HCT116 (cell line): Measurements from ENCODE around the gene MAP1LC3B. TPM values are rescaled to one million over a fixed set of nuclear protein-coding genes. Genes with fewer than 3 reads are reported as not detected.

ENCODE experiments used
- ATAC-seq: fragments of 200-7000 bp; cut with Tn5 transposase; 2 replicates; pipeline ENCODE4 v1.9.1; 2020; ENCODE audit warnings: mild to moderate bottlenecking, moderate library complexity
- BruUV-seq: library from RNA; stranded (reverse); fragments of 400-500 nt; replicated peaks from 2 replicates; lab custom pipeline; 2021; lab: Mats Ljungman, UMichigan
- CTCF ChIA-PET: fragments of 300-600 bp; sonication (Branson Sonifier 250); formaldehyde crosslinking; loops from one replicate; lab custom pipeline; 2021; ENCODE audit warnings: antibody characterized with exemption; lab: Charles Lee
- POLR2A ChIA-PET: fragments of 300-600, 350-600 bp; sonication (Branson Sonifier 250); formaldehyde crosslinking; loops from one replicate; lab custom pipeline; 2021; ENCODE audit warnings: antibody characterized with exemption; lab: Charles Lee
- RAD21 ChIA-PET, 2 experiments: fragments of 300-600 bp; sonication (Branson Sonifier 250); formaldehyde crosslinking; loops; one replicate each; lab custom pipeline; 2023; ENCODE audit warnings: low total read pairs in 2 of 2; ENCODE audit not compliant: uncharacterized antibody in 2 of 2, unreplicated experiment in 2 of 2, low non-redundant PET in 1 of 2; lab: Charles Lee
- DNase-seq: peaks from one replicate; pipeline ENCODE4 v3.0.0-alpha.2; 2010; ENCODE audit warnings: low read depth, low spot score
- H2AFZ ChIP-seq: fragments of 200-600 bp; shearing (Covaris generic), sonication (generic); 2 replicates; pipeline ENCODE4 v1.6.1; 2017; ENCODE audit warnings: low read depth, mixed run types, mixed read lengths, antibody characterized with exemption, low read length; ENCODE audit not compliant: poor library complexity, severe bottlenecking
- H3K27ac ChIP-seq: 2 replicates; pipeline ENCODE4 v1.5.1; 2012; ENCODE audit warnings: low read depth, low read length
- H3K27me3 ChIP-seq: fragments of 200-600 bp; sonication (generic); 2 replicates; pipeline ENCODE4 v1.6.1; 2016; ENCODE audit warnings: mixed run types, low read length, mixed read lengths; ENCODE audit not compliant: insufficient read depth
- H3K36me3 ChIP-seq, 2 experiments: fragments of 200-500 bp in 1 of 2; fragments of 200-600 bp in 1 of 2; sonication (Bioruptor generic) in 1 of 2; sonication (generic) in 1 of 2; 2 replicates each; pipeline versions ENCODE4 v1.5.1 to v1.6.1; 2014 to 2016; ENCODE audit warnings: low read length in 2 of 2, inconsistent platforms in 1 of 2, mixed read lengths in 1 of 2, mixed run types in 1 of 2; ENCODE audit not compliant: insufficient read depth in 2 of 2, control insufficient read depth in 1 of 2
- H3K4me1 ChIP-seq, 2 experiments: fragments of 200-600 bp in 1 of 2; sonication (generic) in 1 of 2; 2 replicates each; pipeline versions ENCODE4 v1.5.1 to v1.6.1; 2012 to 2017; ENCODE audit warnings: low read length in 2 of 2, inconsistent platforms in 1 of 2, mild to moderate bottlenecking in 1 of 2, mixed read lengths in 1 of 2, mixed run types in 1 of 2, moderate library complexity in 1 of 2; ENCODE audit not compliant: insufficient read depth in 2 of 2, control insufficient read depth in 1 of 2
- H3K4me2 ChIP-seq: fragments of 200-600 bp; sonication (generic); 2 replicates; pipeline ENCODE4 v1.6.1; 2017; ENCODE audit warnings: mixed run types, low read length, mixed read lengths
- H3K4me3 ChIP-seq, 2 experiments: fragments of 200-600 bp in 1 of 2; sonication (generic) in 1 of 2; replicated peaks in 1 of 2; 2 replicates each; pipeline ENCODE4 v1.5.1; 2011 to 2016; ENCODE audit warnings: low read length in 2 of 2, control low read depth in 1 of 2, low read depth in 1 of 2, mild to moderate bottlenecking in 1 of 2, mixed read lengths in 1 of 2, mixed run types in 1 of 2
- H3K79me2 ChIP-seq: fragments of 200-600 bp; sonication (generic); 2 replicates; pipeline ENCODE4 v1.6.1; 2017; ENCODE audit warnings: mild to moderate bottlenecking, mixed run types, low read length, moderate library complexity, mixed read lengths; ENCODE audit not compliant: insufficient read depth
- H3K9ac ChIP-seq: fragments of 200-600 bp; sonication (generic); 2 replicates; pipeline ENCODE4 v1.6.1; 2016; ENCODE audit warnings: low read length, mixed read lengths
- H3K9me2 ChIP-seq: fragments of 200-600 bp; sonication (generic), shearing (Covaris generic); 2 replicates; pipeline ENCODE4 v1.6.1; 2017; ENCODE audit warnings: mixed run types, mild to moderate bottlenecking, moderate library complexity; ENCODE audit not compliant: insufficient read depth
- H3K9me3 ChIP-seq, 2 experiments: fragments of 200-500 bp in 1 of 2; fragments of 200-600 bp in 1 of 2; sonication (Bioruptor generic) in 1 of 2; sonication (generic) in 1 of 2; 2 replicates each; pipeline ENCODE4 v1.6.1; 2014 to 2017; ENCODE audit warnings: low read length in 2 of 2, mixed read lengths in 2 of 2, inconsistent platforms in 1 of 2, low read depth in 1 of 2, mild to moderate bottlenecking in 1 of 2, mixed run types in 1 of 2, moderate library complexity in 1 of 2; ENCODE audit not compliant: control insufficient read depth in 1 of 2, insufficient read depth in 1 of 2
- H4K20me1 ChIP-seq: fragments of 200-600 bp; sonication (generic), shearing (Covaris generic); 2 replicates; pipeline ENCODE4 v1.6.1; 2017; ENCODE audit warnings: mixed run types, mild to moderate bottlenecking, moderate library complexity; ENCODE audit not compliant: insufficient read depth
- CEBPB ChIP-seq: IDR thresholded peaks from 2 replicates; pipeline ENCODE4 v1.6.1; 2012; ENCODE audit warnings: low read depth
- CTCF ChIP-seq, 3 experiments: fragments of 200-600 bp in 1 of 3; sonication (generic) in 1 of 3; IDR thresholded peaks in 2 of 3; conservative IDR thresholded peaks in 1 of 3; 2 replicates each; pipeline ENCODE4 v1.5.1; 2012 to 2017; ENCODE audit warnings: low read depth in 2 of 3, low read length in 2 of 3, antibody characterized with exemption in 1 of 3, borderline replicate concordance in 1 of 3, control low read depth in 1 of 3, mild to moderate bottlenecking in 1 of 3, mixed read lengths in 1 of 3, mixed run types in 1 of 3, moderate library complexity in 1 of 3; ENCODE audit not compliant: insufficient read depth in 1 of 3
- EGR1 ChIP-seq: IDR thresholded peaks from 2 replicates; pipeline ENCODE4 v1.6.1; 2012; ENCODE audit warnings: low read depth
- ELF1 ChIP-seq: IDR thresholded peaks from 2 replicates; pipeline ENCODE4 v1.6.1; 2012; ENCODE audit warnings: low read depth, borderline replicate concordance
- FOSL1 ChIP-seq: IDR thresholded peaks from 2 replicates; pipeline ENCODE4 v1.6.1; 2012; ENCODE audit warnings: low read depth
- JUND ChIP-seq: IDR thresholded peaks from 2 replicates; pipeline ENCODE4 v1.6.1; 2012
- POLR2A ChIP-seq: IDR thresholded peaks from 2 replicates; pipeline ENCODE4 v1.7.0; 2011; ENCODE audit warnings: borderline replicate concordance; ENCODE audit not compliant: insufficient read depth, insufficient read length; ENCODE audit errors: extremely low read depth
- POLR2AphosphoS5 ChIP-seq: IDR thresholded peaks from 2 replicates; pipeline ENCODE4 v1.6.1; 2011; ENCODE audit warnings: mild to moderate bottlenecking, low read depth, low read length, moderate library complexity
- REST ChIP-seq: IDR thresholded peaks from 2 replicates; pipeline ENCODE4 v1.6.1; 2012; ENCODE audit warnings: low read depth
- SP1 ChIP-seq: IDR thresholded peaks from 2 replicates; pipeline ENCODE4 v1.6.1; 2012; ENCODE audit warnings: low read depth
- SRF ChIP-seq: IDR thresholded peaks from 2 replicates; pipeline ENCODE4 v1.6.1; 2012; ENCODE audit warnings: low read depth
- TCF7L2 ChIP-seq: IDR thresholded peaks from 2 replicates; pipeline ENCODE4 v1.7.0; 2011; ENCODE audit warnings: borderline replicate concordance, inconsistent platforms; ENCODE audit not compliant: insufficient read depth, insufficient read length; ENCODE audit errors: extremely low read depth
- YY1 ChIP-seq: IDR thresholded peaks from 2 replicates; pipeline ENCODE4 v1.6.1; 2011; ENCODE audit warnings: low read length, low read depth, moderate library complexity, mild to moderate bottlenecking; ENCODE audit not compliant: insufficient replicate concordance; ENCODE audit errors: extremely low read depth
- ZFX ChIP-seq: fragments of 450-650 bp; IDR thresholded peaks from 2 replicates; pipeline ENCODE4 v1.6.1; 2017
- intact Hi-C: fragments of 100-400 bp; cut with micrococcal nuclease; formaldehyde crosslinking; loops from 2 replicates; pipeline ENCODE4 v1.10.0; 2022
- total RNA-seq: library from RNA; stranded (reverse); gene quantifications from one replicate; pipeline ENCODE4 v1.2.1, GENCODE V29; 2021; ENCODE audit not compliant: unreplicated experiment
- TF ChIP-seq, protein P1 (sequence below): IDR thresholded peaks from 2 replicates; pipeline ENCODE4 v1.6.1; 2011; ENCODE audit warnings: mild to moderate bottlenecking, low read length, moderate library complexity; ENCODE audit not compliant: insufficient replicate concordance; ENCODE audit errors: extremely low read depth

Gene MAP1LC3B
- total RNA-seq, 1 experiment from 2014 or later: 93.8 TPM

DNA sequence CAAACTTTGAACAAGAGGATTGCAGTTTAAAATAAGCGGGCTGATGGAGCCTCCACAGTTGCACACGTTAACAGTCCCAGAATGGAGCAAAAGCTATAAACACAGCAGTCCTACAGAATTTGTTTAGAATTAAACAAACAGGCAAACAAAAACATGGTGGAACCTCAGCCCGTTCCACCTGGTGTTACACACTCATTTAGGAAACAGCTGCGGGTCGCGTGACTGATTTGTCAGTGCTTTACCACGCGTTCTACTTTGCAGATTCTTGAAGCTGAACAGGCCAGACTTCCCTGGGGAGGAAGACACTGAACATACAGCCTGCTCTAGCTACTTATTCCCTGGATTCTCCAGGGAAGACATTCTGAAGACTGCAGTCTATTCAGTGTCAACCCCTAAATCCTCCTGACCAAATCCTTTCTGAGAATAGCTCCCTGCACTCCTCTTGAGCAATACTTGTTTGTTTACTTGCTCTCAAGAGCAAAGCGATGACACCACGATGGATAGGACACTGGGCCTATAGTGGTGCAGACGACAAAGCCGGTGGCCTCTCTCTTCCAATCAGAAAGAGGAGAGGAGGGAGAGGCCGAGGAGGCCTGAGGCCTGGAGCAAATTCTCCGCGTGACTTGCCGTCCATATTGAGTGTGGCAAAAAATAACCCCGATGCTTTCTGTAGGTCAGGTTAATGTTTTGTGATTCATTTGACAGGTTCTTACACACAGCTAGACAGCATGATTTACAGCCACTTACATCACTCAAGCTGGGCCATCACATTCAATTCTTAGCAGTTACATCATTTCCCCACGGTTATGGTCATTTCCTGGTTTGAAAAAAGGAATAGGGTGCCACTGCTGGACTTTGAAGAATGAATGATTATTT, 4.0 kb upstream of the MAP1LC3B start:
- DNase-seq (peak; percentile 100), ATAC-seq (peak; percentile 67)
- Histone ChIP-seq H3K9me3 (no peaks in the 10 kb centered on the region), H2AFZ (peak overlapping the region; percentile 20), H3K9me2 (no peaks in the 10 kb centered on the region), H3K27me3 (no peaks in the 10 kb centered on the region), H3K79me2 (peaks cover 7% of the 10 kb centered on the region; the same call in 1 of the 2 replicates), H3K9ac (peak overlapping the region; percentile 14), H3K4me1 (peaks cover 37 to 52% of the 10 kb centered on the region in 2 experiments), H3K27ac (peak overlapping the region; percentile 47), H3K36me3 (no peaks in the 10 kb centered on the region), H3K4me2 (peak overlapping the region; percentile 56), H3K4me3 (no peak overlapping the region; a peak in 1 of 4 replicates), H4K20me1 (no peaks in the 10 kb centered on the region)
- TSS peak; percentile 61 for BruUV-seq
- ChIA-PET RAD21 (interaction anchor here in 1 of 2 experiments (1.0 kb wide), 1 partner anchor 248 kb away, joined by 6 read pairs; no protein-coding TSS in a partner anchor), POLR2A (interaction anchor here (0.9 to 3.4 kb wide), 8 partner anchors 11 to 812 kb away, joined by 3 to 15 read pairs (median 6); partner anchors contain the start of genes BANP and C16orf95), CTCF (interaction anchor here (0.8 to 2.1 kb wide), 4 partner anchors 90 to 294 kb away, joined by 3 to 10 read pairs (median 4); no protein-coding TSS in a partner anchor)
- no peak for TF ChIP-seq POLR2A
- TF ChIP-seq FOSL1: no peak
- no peak for TF ChIP-seq ELF1
- TF ChIP-seq JUND: no peak
- no peak for TF ChIP-seq SRF
- peak; percentile 100 for TF ChIP-seq YY1
- TF ChIP-seq POLR2AphosphoS5: peak; percentile 94
- no peak for TF ChIP-seq CTCF (IDR thresholded peaks at IDR 0.05 in 2 of 3, conservative IDR thresholded peaks at IDR 0.05 in 1 of 3; ENCODE audit: borderline replicate concordance in 1 of 3, insufficient read depth in 1 of 3, low read depth in 2 of 3, low read length in 2 of 3)
- no peak for TF ChIP-seq SP1
- TF ChIP-seq EGR1: no peak
- TF ChIP-seq TCF7L2: peak; percentile 60
- TF ChIP-seq, protein P1, sequence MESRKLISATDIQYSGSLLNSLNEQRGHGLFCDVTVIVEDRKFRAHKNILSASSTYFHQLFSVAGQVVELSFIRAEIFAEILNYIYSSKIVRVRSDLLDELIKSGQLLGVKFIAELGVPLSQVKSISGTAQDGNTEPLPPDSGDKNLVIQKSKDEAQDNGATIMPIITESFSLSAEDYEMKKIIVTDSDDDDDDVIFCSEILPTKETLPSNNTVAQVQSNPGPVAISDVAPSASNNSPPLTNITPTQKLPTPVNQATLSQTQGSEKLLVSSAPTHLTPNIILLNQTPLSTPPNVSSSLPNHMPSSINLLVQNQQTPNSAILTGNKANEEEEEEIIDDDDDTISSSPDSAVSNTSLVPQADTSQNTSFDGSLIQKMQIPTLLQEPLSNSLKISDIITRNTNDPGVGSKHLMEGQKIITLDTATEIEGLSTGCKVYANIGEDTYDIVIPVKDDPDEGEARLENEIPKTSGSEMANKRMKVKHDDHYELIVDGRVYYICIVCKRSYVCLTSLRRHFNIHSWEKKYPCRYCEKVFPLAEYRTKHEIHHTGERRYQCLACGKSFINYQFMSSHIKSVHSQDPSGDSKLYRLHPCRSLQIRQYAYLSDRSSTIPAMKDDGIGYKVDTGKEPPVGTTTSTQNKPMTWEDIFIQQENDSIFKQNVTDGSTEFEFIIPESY: peak; percentile 86
- TF ChIP-seq REST: no peak
- TF ChIP-seq CEBPB: no peak
- TF ChIP-seq ZFX: peak; percentile 50
- intact Hi-C loops: loop anchor here (5.0 kb wide), 1 partner anchor 826 kb away; no protein-coding TSS in a partner anchor
